AG04450 (cell line): ENCODE results near the gene BAHD1. TPM values are rescaled to one million over a fixed set of nuclear protein-coding genes. Genes with fewer than 3 reads are reported as not detected.

ENCODE experiments used
- CTCF ChIA-PET: fragments of 300-600, 350-600 bp; formaldehyde crosslinking; extraction: SDS; loops from one replicate; lab custom pipeline; 2022; ENCODE audit warnings: antibody characterized with exemption, inconsistent platforms; lab: Charles Lee
- POLR2A ChIA-PET: fragments of 350-600 bp; formaldehyde crosslinking; extraction: SDS; loops from one replicate; lab custom pipeline; 2021; ENCODE audit warnings: antibody characterized with exemption, inconsistent platforms; lab: Yijun Ruan, JAX
- DNase-seq: peaks from one replicate; pipeline ENCODE4 v3.0.0-alpha.2; 2011; ENCODE audit warnings: low read depth, low spot score
- H3K27ac ChIP-seq: one replicate; pipeline ENCODE4 v1.5.1; 2012; ENCODE audit warnings: low read depth, low read length, control low read depth
- H3K27me3 ChIP-seq: one replicate; pipeline ENCODE4 v1.6.0; 2012; ENCODE audit warnings: low read length; ENCODE audit not compliant: control insufficient read depth, insufficient read depth
- H3K4me3 ChIP-seq: 2 replicates; pipeline ENCODE4 v1.5.1; 2011; ENCODE audit warnings: mild to moderate bottlenecking, low read depth, low read length, control low read depth
- H3K9me3 ChIP-seq: 2 replicates; pipeline ENCODE4 v1.5.1; 2012; ENCODE audit warnings: low read length; ENCODE audit not compliant: control insufficient read depth, insufficient read depth
- polyA plus RNA-seq: library from polyadenylated mRNA; depleted of rRNA; stranded (reverse); fragments of >200 nt; gene quantifications from 2 replicates; pipeline ENCODE4 v1.2.3, GENCODE V29; 2011
- TF ChIP-seq, protein P1 (sequence below): IDR thresholded peaks from 2 replicates; pipeline ENCODE4 v1.5.1; 2011; ENCODE audit warnings: low read depth, low read length, control low read depth, inconsistent platforms

Gene BAHD1
- polyA plus RNA-seq, 1 experiment, result 2.8 TPM

DNA sequence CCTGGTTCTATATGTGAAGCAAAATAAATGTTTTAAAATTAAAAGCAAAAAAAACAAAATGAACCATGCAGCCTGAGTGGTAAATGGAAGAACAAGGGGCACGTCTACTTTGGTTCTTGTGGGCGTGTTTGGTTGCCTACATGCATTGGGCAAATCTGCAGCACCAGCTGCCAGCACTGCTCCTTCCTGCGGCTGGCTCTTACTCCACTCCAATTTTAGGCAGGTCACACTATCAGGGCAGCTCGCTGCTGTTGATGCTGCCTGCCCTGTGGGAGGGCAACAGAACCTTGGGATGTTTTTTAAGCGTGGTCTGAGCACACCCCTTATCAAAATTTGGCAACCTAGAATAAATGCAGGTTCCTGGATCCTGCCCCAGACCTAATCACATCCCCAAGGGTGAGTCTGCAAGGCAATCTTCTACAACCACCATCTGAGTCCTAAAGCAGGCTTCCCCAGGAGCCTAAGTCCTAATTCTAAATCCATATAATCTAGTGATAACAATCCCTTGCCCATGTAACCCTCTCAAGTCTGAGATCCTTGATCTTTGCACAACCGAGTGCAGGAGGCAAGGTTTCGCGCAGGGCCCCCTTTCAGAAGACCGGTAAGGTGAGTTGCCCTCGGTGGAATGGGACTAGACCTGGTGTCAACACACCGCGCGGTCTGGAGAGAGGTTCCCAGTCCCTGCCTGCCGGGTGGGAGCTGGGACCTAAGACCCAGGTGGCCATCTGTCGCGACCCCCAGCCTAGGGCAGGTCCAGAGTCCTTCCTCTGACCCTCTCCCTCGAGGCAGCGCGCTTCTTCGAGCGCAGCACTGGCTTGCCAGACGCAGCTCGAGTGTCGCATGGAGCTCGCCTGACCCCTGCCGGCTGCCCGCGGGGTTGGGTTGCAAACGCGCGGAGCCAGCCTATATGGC, 19.3 kb upstream of the BAHD1 start:
- Histone ChIP-seq H3K27ac (no peak overlapping the region), H3K4me3 (peak overlapping the region; percentile 34; the same call in 1 of the 2 replicates), H3K27me3 (peaks cover 2% of the 10 kb centered on the region), H3K9me3 (no peaks in the 10 kb centered on the region)
- DNase-seq, result no peak
- POLR2A ChIA-PET, result interaction anchor here (0.7 to 1.4 kb wide), 6 partner anchors 8 to 167 kb away, joined by 3 to 9 read pairs (median 3); no protein-coding TSS in a partner anchor
- CTCF ChIA-PET, result interaction anchor here (0.7 to 4.0 kb wide), 19 partner anchors 10 to 147 kb away, joined by 3 to 41 read pairs (median 4); partner anchors contain the start of gene CCDC9B
- TF ChIP-seq, protein P1, sequence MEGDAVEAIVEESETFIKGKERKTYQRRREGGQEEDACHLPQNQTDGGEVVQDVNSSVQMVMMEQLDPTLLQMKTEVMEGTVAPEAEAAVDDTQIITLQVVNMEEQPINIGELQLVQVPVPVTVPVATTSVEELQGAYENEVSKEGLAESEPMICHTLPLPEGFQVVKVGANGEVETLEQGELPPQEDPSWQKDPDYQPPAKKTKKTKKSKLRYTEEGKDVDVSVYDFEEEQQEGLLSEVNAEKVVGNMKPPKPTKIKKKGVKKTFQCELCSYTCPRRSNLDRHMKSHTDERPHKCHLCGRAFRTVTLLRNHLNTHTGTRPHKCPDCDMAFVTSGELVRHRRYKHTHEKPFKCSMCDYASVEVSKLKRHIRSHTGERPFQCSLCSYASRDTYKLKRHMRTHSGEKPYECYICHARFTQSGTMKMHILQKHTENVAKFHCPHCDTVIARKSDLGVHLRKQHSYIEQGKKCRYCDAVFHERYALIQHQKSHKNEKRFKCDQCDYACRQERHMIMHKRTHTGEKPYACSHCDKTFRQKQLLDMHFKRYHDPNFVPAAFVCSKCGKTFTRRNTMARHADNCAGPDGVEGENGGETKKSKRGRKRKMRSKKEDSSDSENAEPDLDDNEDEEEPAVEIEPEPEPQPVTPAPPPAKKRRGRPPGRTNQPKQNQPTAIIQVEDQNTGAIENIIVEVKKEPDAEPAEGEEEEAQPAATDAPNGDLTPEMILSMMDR, result peak; percentile 97

DNA sequence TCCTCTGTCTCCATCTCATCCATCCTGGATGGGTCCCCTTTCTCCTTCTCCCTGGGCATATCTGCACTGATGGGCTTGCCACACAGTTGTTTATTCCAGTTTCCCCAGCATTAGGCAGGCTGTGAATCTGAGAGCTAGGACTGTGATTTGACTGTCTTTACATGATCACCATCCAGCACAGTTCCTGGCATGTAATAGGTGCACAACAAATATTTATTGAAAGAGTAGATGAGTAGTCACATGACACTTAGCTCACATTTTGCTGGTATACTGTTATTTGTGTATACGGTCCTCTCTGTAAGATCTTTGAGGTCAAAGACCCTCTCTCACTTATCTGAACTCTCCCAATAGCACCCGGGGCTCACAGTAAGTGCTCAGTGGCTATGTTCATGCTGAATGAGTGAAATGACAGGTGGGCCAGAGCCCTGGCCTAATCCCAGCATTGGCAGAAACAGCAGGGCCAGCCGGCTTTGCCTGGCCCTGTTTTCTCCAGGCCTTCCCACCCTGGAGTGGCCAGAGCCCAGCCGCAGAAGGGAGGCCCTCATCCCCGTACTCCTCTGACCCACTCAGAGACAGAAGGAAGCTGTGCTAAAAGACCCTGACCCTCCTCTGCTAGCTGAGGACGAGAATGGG, 16.2 kb upstream of the BAHD1 start:
- Histone ChIP-seq H3K27ac (no peak overlapping the region), H3K9me3 (no peaks in the 10 kb centered on the region), H3K27me3 (peaks cover 17% of the 10 kb centered on the region), H3K4me3 (no peak overlapping the region)
- no peak for DNase-seq
- TF ChIP-seq, protein P1, result no peak
- ChIA-PET CTCF (interaction anchor here (0.6 to 4.0 kb wide), 7 partner anchors 56 to 150 kb away, joined by 3 to 41 read pairs (median 4); partner anchors contain the start of gene PLCB2), POLR2A (no interaction called here)

DNA sequence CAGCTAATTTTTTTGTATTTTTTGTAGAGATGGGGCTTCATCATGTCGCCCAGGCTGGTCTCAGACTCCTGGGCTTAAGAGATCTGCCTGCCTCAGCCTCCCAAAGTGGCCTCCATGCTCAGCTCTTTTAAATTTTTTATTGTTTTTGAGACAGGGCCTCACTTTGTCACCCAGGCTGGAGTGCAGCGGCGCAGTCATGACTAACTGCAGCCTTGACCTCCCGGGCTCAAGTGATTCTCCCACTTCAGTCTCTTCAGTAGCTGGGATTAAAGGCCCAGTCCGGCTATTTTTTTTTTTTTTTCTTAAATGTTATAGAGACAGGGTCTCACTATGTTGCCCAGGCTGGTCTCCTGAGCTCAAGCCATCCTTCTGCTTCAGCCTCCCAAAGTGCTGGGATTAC, 15.1 kb upstream of the BAHD1 start:
- CTCF ChIA-PET, result interaction anchor here (0.9 to 1.4 kb wide), 3 partner anchors 57 to 147 kb away, joined by 3 to 7 read pairs (median 5); no protein-coding TSS in a partner anchor
- H3K27me3 ChIP-seq, result peaks cover 23% of the 10 kb centered on the region
- no peak overlapping the region for H3K4me3 ChIP-seq

DNA sequence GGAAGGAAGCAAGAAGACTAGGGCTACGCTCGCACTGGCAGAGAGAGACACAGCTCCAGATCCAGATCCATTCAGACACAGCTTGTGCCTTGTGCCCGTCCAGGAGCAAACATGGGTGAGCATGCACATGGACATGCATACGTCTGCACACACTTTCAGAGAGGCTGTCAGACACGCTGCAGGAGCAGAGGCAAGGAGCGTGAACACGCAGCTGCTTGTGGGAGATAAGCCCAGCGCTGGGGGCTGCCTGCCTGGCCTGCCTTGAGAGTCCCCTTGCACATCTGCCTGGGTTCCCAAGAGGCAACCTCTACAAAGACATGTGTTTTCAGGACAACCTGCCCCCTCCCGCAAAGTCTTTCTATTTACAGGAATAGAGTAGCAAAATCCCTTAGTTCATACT, 13.6 kb upstream of the BAHD1 start:
- CTCF ChIA-PET, result interaction anchor here (1.3 kb wide), 1 partner anchor 210 kb away, joined by 3 read pairs; no protein-coding TSS in a partner anchor
- Histone ChIP-seq H3K27ac (no peak overlapping the region), H3K27me3 (peaks cover 25% of the 10 kb centered on the region), H3K9me3 (no peaks in the 10 kb centered on the region), H3K4me3 (no peak overlapping the region)
- POLR2A ChIA-PET, result no interaction called here
- DNase-seq, result no peak
- TF ChIP-seq, protein P1, result no peak

More for the DNA sequence above, 15.1 kb upstream of the BAHD1 start:
- TF ChIP-seq, protein P1, result no peak
- POLR2A ChIA-PET, result no interaction called here
- no peak for DNase-seq
- H3K27ac ChIP-seq, result no peak overlapping the region
- no peaks in the 10 kb centered on the region for H3K9me3 ChIP-seq
